Loucy (cell line): ENCODE measurements around the gene BRIP1.

Experiments used
- EZH2phosphoT487 ChIP-seq: fragments of 200-600 bp; IDR thresholded peaks from 2 replicates; pipeline ENCODE4 v1.6.1; 2018; ENCODE audit warnings: antibody characterized with exemption, mild to moderate bottlenecking, moderate library complexity, borderline replicate concordance
- TF ChIP-seq, protein P1 (sequence below): fragments of 200-600 bp; sonication (generic); conservative IDR thresholded peaks from 2 replicates; pipeline ENCODE4 v1.5.1; 2014; ENCODE audit warnings: mild to moderate bottlenecking, antibody characterized with exemption, low read length

DNA sequence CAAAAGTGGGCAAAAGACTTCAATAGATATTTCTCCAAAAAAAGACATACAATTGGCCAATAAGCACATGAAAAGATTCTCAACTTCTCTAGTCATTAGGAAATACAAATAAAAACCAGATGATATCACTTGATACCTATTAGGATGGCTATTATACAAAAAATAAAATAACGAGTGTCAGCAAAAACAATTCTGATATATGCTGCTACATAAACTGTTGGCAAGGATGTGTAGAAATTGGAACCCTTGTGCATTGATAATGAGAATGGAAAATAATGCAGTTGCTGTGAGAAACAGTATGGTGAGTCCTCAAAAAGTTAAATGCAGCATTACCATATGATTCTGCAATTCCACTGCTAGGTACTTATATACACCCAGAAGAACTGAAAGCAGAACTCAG is 80.6 kb downstream of the BRIP1 start:
- TF ChIP-seq, protein P1, sequence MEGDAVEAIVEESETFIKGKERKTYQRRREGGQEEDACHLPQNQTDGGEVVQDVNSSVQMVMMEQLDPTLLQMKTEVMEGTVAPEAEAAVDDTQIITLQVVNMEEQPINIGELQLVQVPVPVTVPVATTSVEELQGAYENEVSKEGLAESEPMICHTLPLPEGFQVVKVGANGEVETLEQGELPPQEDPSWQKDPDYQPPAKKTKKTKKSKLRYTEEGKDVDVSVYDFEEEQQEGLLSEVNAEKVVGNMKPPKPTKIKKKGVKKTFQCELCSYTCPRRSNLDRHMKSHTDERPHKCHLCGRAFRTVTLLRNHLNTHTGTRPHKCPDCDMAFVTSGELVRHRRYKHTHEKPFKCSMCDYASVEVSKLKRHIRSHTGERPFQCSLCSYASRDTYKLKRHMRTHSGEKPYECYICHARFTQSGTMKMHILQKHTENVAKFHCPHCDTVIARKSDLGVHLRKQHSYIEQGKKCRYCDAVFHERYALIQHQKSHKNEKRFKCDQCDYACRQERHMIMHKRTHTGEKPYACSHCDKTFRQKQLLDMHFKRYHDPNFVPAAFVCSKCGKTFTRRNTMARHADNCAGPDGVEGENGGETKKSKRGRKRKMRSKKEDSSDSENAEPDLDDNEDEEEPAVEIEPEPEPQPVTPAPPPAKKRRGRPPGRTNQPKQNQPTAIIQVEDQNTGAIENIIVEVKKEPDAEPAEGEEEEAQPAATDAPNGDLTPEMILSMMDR: no peak
- no peak for TF ChIP-seq EZH2phosphoT487
